ENCODE measurements around the gene SLC23A3. TPM values are rescaled to one million over a fixed set of nuclear protein-coding genes. Genes with fewer than 3 reads are reported as not detected.

Gene SLC23A3
- total and polyA plus RNA-seq, 4 donors = 0.23 to 2.4 (median 0.66) TPM

DNA sequence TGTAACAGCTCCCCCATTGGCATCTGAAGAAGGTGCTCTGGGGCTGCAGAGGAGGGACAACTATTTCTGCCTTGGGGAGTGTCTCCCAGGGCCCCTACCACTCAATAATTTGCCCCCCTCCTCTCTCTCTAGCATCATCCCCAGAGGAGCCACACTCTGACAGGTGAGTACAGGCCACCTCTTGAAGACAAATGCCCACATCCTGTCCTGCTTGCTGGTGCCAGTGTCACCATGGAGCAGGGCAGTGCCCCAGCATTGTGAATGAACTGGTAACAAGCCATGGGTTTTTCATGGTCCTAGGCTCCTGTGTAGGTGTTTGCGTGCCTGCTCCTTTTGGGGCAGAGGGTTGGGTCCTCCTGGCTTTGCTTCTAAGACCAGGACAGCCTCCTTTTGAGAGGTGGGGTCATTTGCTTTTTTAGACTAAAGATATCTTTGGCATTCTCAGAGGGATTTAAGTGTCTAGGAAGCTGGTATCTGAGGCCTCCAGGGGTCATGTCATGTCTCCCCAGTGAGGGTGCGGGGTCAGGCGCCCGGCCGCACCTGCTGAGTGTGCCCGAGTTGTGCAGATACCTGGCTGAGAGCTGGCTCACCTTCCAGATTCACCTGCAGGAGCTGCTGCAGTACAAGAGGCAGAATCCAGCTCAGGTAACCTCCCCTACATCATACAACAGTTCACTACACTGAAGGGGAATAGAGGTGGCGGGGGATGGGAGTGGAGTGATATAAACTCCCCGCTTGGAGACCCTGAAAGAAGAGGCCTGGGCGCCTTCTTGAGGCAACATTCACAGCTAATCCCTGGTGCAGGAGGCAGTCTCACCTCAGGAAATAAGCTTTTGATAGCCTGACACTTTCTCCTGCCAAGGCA, 10.0 kb upstream of the SLC23A3 start:
- no peak overlapping the region for H3K27ac ChIP-seq (ENCODE audit: low read depth in 1 of 2, low read length in 2 of 2)
- DNase-seq (ENCODE audit: low spot score) = peak; percentile 27
- peaks cover 0 to 25% (median 22%) of the 10 kb centered on the region in 4 donors for H3K4me1 ChIP-seq (ENCODE audit: control insufficient read depth in 4 of 4, insufficient read depth in 4 of 4, low read length in 3 of 4)
- no peak overlapping the region for H3K4me3 ChIP-seq (ENCODE audit: low read depth in 1 of 3, low read length in 3 of 3)
- 98% methylated on average over 9 of the region's 9 CpGs for WGBS
- H3K27me3 ChIP-seq (ENCODE audit: control insufficient read depth in 4 of 4, insufficient read depth in 4 of 4, low read length in 3 of 4) = no peaks in the 10 kb centered on the region
- H3K9ac ChIP-seq (ENCODE audit: low read depth in 1 of 2, low read length in 2 of 2) = no peak overlapping the region
- TF ChIP-seq HNF4A (conservative IDR thresholded peaks at IDR 0.05) (no peak), EGR1 (IDR thresholded peaks at IDR 0.05; ENCODE audit: low read depth in 2 of 2) (no peak), JUND (IDR thresholded peaks at IDR 0.05) (no peak), GABPA (IDR thresholded peaks at IDR 0.05 in 1 of 2, conservative IDR thresholded peaks at IDR 0.05 in 1 of 2) (no peak), FOXA1 (IDR thresholded peaks at IDR 0.05) (no peak)
- TF ChIP-seq, protein P1, sequence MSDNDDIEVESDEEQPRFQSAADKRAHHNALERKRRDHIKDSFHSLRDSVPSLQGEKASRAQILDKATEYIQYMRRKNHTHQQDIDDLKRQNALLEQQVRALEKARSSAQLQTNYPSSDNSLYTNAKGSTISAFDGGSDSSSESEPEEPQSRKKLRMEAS (IDR thresholded peaks at IDR 0.05) = no peak
- TF ChIP-seq, protein P2, sequence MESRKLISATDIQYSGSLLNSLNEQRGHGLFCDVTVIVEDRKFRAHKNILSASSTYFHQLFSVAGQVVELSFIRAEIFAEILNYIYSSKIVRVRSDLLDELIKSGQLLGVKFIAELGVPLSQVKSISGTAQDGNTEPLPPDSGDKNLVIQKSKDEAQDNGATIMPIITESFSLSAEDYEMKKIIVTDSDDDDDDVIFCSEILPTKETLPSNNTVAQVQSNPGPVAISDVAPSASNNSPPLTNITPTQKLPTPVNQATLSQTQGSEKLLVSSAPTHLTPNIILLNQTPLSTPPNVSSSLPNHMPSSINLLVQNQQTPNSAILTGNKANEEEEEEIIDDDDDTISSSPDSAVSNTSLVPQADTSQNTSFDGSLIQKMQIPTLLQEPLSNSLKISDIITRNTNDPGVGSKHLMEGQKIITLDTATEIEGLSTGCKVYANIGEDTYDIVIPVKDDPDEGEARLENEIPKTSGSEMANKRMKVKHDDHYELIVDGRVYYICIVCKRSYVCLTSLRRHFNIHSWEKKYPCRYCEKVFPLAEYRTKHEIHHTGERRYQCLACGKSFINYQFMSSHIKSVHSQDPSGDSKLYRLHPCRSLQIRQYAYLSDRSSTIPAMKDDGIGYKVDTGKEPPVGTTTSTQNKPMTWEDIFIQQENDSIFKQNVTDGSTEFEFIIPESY (IDR thresholded peaks at IDR 0.05) = no peak
- TF ChIP-seq, protein P3, sequence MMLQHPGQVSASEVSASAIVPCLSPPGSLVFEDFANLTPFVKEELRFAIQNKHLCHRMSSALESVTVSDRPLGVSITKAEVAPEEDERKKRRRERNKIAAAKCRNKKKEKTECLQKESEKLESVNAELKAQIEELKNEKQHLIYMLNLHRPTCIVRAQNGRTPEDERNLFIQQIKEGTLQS (IDR thresholded peaks at IDR 0.05) = no peak
- H3K36me3 ChIP-seq (ENCODE audit: control insufficient read depth in 4 of 4, insufficient read depth in 3 of 4, low read depth in 1 of 4, low read length in 3 of 4) = peaks cover 14 to 42% (median 39%) of the 10 kb centered on the region in 4 donors
- no peaks in the 10 kb centered on the region for H3K9me3 ChIP-seq (ENCODE audit: control insufficient read depth in 4 of 4, low read length in 3 of 4)

DNA sequence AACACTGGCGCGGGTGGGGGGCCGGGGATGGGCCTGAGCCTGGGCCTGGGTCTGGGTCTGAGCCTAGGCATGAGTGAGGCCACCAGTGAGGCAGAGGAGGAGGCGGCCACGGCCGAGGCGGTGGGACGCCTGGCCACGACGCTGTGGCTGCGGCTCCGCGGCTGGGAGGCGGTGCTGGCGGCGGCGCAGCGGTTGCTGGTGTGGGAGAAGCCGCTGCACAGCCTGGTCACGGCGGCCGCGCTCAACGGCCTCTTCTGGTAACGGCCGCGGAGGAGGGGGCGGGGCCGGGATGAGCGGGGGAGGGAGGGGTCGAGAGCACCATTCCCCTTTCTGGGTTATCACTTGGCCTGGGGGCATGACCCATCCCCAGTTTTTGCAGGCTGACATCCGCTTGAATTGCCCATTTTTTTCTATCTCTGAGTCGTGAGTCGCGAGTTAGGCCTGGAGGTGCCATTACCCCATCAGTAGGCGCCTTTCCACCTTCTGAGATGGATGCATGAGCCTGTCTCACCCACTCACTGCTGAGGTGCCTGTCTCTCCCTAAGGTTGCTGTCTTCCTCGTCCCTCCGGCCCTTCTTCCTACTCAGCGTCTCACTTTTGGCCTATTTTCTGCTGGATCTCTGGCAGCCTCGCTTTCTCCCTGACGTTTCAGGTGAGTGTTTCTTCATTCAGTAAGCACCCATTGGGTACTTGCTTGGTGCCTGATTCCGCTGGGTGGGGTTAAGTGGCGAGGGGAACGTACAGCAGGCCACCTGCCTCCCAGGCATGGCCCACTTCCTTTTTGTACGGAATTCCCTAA, 8.7 kb upstream of the SLC23A3 start:
- no peaks in the 10 kb centered on the region for H3K27me3 ChIP-seq (ENCODE audit: control insufficient read depth in 4 of 4, insufficient read depth in 4 of 4, low read length in 3 of 4)
- DNase-seq (ENCODE audit: low spot score) = peak; percentile 76
- peaks cover 9 to 48% (median 42%) of the 10 kb centered on the region in 4 donors for H3K36me3 ChIP-seq (ENCODE audit: control insufficient read depth in 4 of 4, insufficient read depth in 3 of 4, low read depth in 1 of 4, low read length in 3 of 4)
- TF ChIP-seq HNF4A (conservative IDR thresholded peaks at IDR 0.05) (no peak), SP1 (IDR thresholded peaks at IDR 0.05) (no peak), HNF4G (IDR thresholded peaks at IDR 0.05) (no peak), EGR1 (IDR thresholded peaks at IDR 0.05; ENCODE audit: low read depth in 2 of 2) (no peak), JUND (IDR thresholded peaks at IDR 0.05) (no peak), RXRA (IDR thresholded peaks at IDR 0.05) (no peak), YY1 (IDR thresholded peaks at IDR 0.05) (no peak), RAD21 (IDR thresholded peaks at IDR 0.05) (no peak), TAF1 (conservative IDR thresholded peaks at IDR 0.05) (no peak), GABPA (IDR thresholded peaks at IDR 0.05 in 1 of 2, conservative IDR thresholded peaks at IDR 0.05 in 1 of 2) (no peak), FOXA1 (IDR thresholded peaks at IDR 0.05) (no peak)
- TF ChIP-seq, protein P1 (IDR thresholded peaks at IDR 0.05) = no peak
- TF ChIP-seq, protein P4, sequence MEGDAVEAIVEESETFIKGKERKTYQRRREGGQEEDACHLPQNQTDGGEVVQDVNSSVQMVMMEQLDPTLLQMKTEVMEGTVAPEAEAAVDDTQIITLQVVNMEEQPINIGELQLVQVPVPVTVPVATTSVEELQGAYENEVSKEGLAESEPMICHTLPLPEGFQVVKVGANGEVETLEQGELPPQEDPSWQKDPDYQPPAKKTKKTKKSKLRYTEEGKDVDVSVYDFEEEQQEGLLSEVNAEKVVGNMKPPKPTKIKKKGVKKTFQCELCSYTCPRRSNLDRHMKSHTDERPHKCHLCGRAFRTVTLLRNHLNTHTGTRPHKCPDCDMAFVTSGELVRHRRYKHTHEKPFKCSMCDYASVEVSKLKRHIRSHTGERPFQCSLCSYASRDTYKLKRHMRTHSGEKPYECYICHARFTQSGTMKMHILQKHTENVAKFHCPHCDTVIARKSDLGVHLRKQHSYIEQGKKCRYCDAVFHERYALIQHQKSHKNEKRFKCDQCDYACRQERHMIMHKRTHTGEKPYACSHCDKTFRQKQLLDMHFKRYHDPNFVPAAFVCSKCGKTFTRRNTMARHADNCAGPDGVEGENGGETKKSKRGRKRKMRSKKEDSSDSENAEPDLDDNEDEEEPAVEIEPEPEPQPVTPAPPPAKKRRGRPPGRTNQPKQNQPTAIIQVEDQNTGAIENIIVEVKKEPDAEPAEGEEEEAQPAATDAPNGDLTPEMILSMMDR (IDR thresholded peaks at IDR 0.05; ENCODE audit: low read depth, low read length, missing input control) = no peak
- TF ChIP-seq, protein P2 (IDR thresholded peaks at IDR 0.05) = no peak
- TF ChIP-seq, protein P5, sequence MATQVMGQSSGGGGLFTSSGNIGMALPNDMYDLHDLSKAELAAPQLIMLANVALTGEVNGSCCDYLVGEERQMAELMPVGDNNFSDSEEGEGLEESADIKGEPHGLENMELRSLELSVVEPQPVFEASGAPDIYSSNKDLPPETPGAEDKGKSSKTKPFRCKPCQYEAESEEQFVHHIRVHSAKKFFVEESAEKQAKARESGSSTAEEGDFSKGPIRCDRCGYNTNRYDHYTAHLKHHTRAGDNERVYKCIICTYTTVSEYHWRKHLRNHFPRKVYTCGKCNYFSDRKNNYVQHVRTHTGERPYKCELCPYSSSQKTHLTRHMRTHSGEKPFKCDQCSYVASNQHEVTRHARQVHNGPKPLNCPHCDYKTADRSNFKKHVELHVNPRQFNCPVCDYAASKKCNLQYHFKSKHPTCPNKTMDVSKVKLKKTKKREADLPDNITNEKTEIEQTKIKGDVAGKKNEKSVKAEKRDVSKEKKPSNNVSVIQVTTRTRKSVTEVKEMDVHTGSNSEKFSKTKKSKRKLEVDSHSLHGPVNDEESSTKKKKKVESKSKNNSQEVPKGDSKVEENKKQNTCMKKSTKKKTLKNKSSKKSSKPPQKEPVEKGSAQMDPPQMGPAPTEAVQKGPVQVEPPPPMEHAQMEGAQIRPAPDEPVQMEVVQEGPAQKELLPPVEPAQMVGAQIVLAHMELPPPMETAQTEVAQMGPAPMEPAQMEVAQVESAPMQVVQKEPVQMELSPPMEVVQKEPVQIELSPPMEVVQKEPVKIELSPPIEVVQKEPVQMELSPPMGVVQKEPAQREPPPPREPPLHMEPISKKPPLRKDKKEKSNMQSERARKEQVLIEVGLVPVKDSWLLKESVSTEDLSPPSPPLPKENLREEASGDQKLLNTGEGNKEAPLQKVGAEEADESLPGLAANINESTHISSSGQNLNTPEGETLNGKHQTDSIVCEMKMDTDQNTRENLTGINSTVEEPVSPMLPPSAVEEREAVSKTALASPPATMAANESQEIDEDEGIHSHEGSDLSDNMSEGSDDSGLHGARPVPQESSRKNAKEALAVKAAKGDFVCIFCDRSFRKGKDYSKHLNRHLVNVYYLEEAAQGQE (IDR thresholded peaks at IDR 0.05) = no peak
- no peaks in the 10 kb centered on the region for H3K9me3 ChIP-seq (ENCODE audit: control insufficient read depth in 4 of 4, low read length in 3 of 4)
- H3K4me1 ChIP-seq (ENCODE audit: control insufficient read depth in 4 of 4, insufficient read depth in 4 of 4, low read length in 3 of 4) = peaks cover 0 to 25% (median 22%) of the 10 kb centered on the region in 4 donors
- H3K4me3 ChIP-seq (ENCODE audit: low read depth in 1 of 3, low read length in 3 of 3) = peak overlapping the region; percentile 63 to 77 (median 68)
- 5% methylated on average over 45 of the region's 45 CpGs for WGBS
- H3K9ac ChIP-seq (ENCODE audit: low read depth in 1 of 2, low read length in 2 of 2) = peak overlapping the region; percentile 10 to 50
- H3K27ac ChIP-seq (ENCODE audit: low read depth in 1 of 2, low read length in 2 of 2) = peak overlapping the region; percentile 94 to 100
